ENCODE results near the gene PRRT1.

PRRT1 gene

DNA sequence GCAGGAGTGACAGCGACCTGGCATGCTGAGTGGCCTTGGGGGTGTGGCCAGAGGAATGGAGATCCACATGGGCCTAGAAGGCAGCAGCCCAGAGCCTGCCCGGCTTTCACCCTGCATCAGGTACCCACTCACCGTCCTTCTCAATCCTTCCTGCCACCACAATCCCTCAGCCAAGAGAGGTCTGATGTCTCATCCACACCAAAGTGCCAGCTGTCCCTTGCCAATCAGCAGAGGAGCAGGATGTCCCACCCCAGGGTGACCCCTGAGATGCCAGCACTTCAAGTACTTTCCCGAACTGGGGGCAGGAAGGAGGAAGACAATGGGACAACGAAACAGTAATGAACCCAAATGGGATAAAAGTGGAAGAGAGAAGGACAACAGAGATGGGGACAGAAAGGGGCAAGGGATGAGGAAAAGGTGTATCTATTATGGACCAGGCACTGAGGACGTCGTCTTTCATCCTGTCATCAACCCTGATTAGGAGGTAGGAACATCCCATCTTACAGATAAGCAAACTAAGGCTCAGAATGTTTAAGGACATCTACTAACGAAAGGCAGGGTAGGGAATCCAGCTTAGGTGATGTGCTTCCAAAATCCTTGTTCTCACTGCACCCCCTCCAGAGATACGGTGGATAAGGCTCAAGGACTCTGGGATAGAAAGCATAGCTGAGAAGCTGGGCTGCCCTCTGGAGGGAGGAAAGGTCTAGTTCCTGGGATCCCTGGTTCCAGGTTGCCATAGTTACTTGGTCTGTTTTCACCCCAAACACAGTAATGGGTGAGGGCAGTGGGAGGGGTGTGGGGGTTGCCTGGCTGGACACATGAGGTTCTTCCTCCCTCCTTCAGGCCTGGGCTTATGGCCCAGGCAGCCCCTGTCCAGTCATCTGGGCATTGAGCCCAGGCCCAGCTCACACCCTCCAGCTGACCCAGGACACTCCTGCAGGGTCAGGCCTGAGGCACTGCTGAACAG lies 38.1 kb downstream of the PRRT1 start:
- no peaks in the 10 kb centered on the region for H3K79me2 ChIP-seq (ENCODE audit: insufficient read depth, low read length)
- H3K9ac ChIP-seq (ENCODE audit: low read depth, low read length): no peak overlapping the region
- H3K9me3 ChIP-seq (ENCODE audit: insufficient read depth, low read length, severe bottlenecking): no peaks in the 10 kb centered on the region
- H4K20me1 ChIP-seq (ENCODE audit: insufficient read depth, low read length): peaks cover 6% of the 10 kb centered on the region; the same call in 1 of the 2 replicates
- no peak overlapping the region for H3K4me3 ChIP-seq (ENCODE audit: low read depth in 1 of 2, low read length in 2 of 2)
- H3K27me3 ChIP-seq (ENCODE audit: insufficient read depth, low read length, poor library complexity): no peaks in the 10 kb centered on the region
- DNase-seq (no peak), ATAC-seq (ENCODE audit: insufficient read depth, low read depth) (no peak)
- no peak overlapping the region for H3K4me2 ChIP-seq (ENCODE audit: insufficient read depth, low read length)
- no peak overlapping the region for H2AFZ ChIP-seq (ENCODE audit: low read depth, low read length)
- peaks cover 33% of the 10 kb centered on the region for H3K36me3 ChIP-seq (ENCODE audit: insufficient read depth, low read length)
- TF ChIP-seq, protein P1, sequence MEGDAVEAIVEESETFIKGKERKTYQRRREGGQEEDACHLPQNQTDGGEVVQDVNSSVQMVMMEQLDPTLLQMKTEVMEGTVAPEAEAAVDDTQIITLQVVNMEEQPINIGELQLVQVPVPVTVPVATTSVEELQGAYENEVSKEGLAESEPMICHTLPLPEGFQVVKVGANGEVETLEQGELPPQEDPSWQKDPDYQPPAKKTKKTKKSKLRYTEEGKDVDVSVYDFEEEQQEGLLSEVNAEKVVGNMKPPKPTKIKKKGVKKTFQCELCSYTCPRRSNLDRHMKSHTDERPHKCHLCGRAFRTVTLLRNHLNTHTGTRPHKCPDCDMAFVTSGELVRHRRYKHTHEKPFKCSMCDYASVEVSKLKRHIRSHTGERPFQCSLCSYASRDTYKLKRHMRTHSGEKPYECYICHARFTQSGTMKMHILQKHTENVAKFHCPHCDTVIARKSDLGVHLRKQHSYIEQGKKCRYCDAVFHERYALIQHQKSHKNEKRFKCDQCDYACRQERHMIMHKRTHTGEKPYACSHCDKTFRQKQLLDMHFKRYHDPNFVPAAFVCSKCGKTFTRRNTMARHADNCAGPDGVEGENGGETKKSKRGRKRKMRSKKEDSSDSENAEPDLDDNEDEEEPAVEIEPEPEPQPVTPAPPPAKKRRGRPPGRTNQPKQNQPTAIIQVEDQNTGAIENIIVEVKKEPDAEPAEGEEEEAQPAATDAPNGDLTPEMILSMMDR (IDR thresholded peaks at IDR 0.05; ENCODE audit: borderline replicate concordance, extremely low read depth, low read length, poor library complexity, severe bottlenecking): no peak
- TF ChIP-seq EZH2 (IDR thresholded peaks at IDR 0.05; ENCODE audit: borderline replicate concordance, low read depth, low read length, severe bottlenecking): no peak
- no peaks in the 10 kb centered on the region for H3K4me1 ChIP-seq (ENCODE audit: insufficient read depth, low read length)
- H3K27ac ChIP-seq (ENCODE audit: low read length): no peak overlapping the region

DNA sequence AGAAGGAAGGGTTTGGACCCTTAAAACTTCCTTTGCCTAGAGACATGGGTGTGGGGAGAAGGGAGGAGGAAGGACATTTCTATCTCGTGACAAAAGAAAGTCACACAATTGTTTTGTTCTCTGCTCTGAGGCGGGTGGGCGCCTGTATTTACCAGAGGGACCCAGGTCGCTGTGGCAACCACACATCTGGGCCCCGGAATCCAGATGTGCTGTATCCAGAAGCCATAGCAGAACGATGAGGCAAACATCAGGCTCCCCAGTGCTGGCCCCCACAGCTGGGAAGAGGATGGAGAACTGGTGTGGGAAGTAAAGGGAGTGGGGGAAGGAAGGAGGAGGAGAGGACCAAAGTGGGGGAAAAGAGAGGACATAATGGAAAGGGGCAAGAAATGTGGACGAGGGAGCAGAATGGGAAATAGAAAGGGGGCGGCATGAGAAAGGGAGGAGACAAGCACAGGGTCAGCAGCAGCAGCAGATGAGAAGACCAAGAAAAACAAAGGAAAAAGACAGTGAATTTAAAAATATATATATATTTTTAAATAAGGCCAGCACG lies 39.2 kb downstream of the PRRT1 start:
- H3K27ac ChIP-seq (ENCODE audit: low read length): no peak overlapping the region
- H3K4me2 ChIP-seq (ENCODE audit: insufficient read depth, low read length): no peak overlapping the region
- no peaks in the 10 kb centered on the region for H3K27me3 ChIP-seq (ENCODE audit: insufficient read depth, low read length, poor library complexity)
- H2AFZ ChIP-seq (ENCODE audit: low read depth, low read length): no peak overlapping the region
- no peak overlapping the region for H3K9ac ChIP-seq (ENCODE audit: low read depth, low read length)
- H3K9me3 ChIP-seq (ENCODE audit: insufficient read depth, low read length, severe bottlenecking): no peaks in the 10 kb centered on the region
- H3K4me3 ChIP-seq (ENCODE audit: low read depth in 1 of 2, low read length in 2 of 2): no peak overlapping the region
- no peak for ATAC-seq (ENCODE audit: insufficient read depth, low read depth)
- no peaks in the 10 kb centered on the region for H3K79me2 ChIP-seq (ENCODE audit: insufficient read depth, low read length)
- TF ChIP-seq, protein P1 (IDR thresholded peaks at IDR 0.05; ENCODE audit: borderline replicate concordance, extremely low read depth, low read length, poor library complexity, severe bottlenecking): no peak
- TF ChIP-seq EZH2 (IDR thresholded peaks at IDR 0.05; ENCODE audit: borderline replicate concordance, low read depth, low read length, severe bottlenecking): no peak
- no peak for DNase-seq
- H3K36me3 ChIP-seq (ENCODE audit: insufficient read depth, low read length): peaks cover 22% of the 10 kb centered on the region
- H4K20me1 ChIP-seq (ENCODE audit: insufficient read depth, low read length): peaks cover 6% of the 10 kb centered on the region; the same call in 1 of the 2 replicates
- no peaks in the 10 kb centered on the region for H3K4me1 ChIP-seq (ENCODE audit: insufficient read depth, low read length)

- TF ChIP-seq EZH2 (IDR thresholded peaks at IDR 0.05; ENCODE audit: borderline replicate concordance, low read depth, low read length, severe bottlenecking): no peak
- TF ChIP-seq, protein P1 (IDR thresholded peaks at IDR 0.05; ENCODE audit: borderline replicate concordance, extremely low read depth, low read length, poor library complexity, severe bottlenecking): no peak
- no peak for ATAC-seq (ENCODE audit: insufficient read depth, low read depth)
- peaks cover 12% of the 10 kb centered on the region for H3K36me3 ChIP-seq (ENCODE audit: insufficient read depth, low read length)
- H2AFZ ChIP-seq (ENCODE audit: low read depth, low read length): no peak overlapping the region
- H3K4me2 ChIP-seq (ENCODE audit: insufficient read depth, low read length): no peak overlapping the region
- H3K9me3 ChIP-seq (ENCODE audit: insufficient read depth, low read length, severe bottlenecking): no peaks in the 10 kb centered on the region
- no peaks in the 10 kb centered on the region for H3K27me3 ChIP-seq (ENCODE audit: insufficient read depth, low read length, poor library complexity)
- no peak for DNase-seq
- no peak overlapping the region for H3K9ac ChIP-seq (ENCODE audit: low read depth, low read length)
- no peak overlapping the region for H3K4me3 ChIP-seq (ENCODE audit: low read depth in 1 of 2, low read length in 2 of 2)
- H4K20me1 ChIP-seq (ENCODE audit: insufficient read depth, low read length): peaks cover 6% of the 10 kb centered on the region; the same call in 1 of the 2 replicates
- H3K79me2 ChIP-seq (ENCODE audit: insufficient read depth, low read length): no peaks in the 10 kb centered on the region
- H3K4me1 ChIP-seq (ENCODE audit: insufficient read depth, low read length): no peaks in the 10 kb centered on the region
- no peak overlapping the region for H3K27ac ChIP-seq (ENCODE audit: low read length)
Observed at GRCh38 chr6:32111424-32112066, 40.2 kb downstream of the PRRT1 start.

All from DND-41 (cell line).